ENCODE measurements around the gene SETD6.

SETD6 gene

GRCh38 chr16:58493756-58494431 is 21.4 kb upstream of the SETD6 start:
- no peak for DNase-seq (ENCODE audit: low read depth in 2 of 2)

- DNase-seq (ENCODE audit: low read depth in 2 of 2), result peak; percentile 68 to 73
These were observed 20.3 kb upstream of the SETD6 start for GRCh38 chr16:58494981-58495520.

- no peak for DNase-seq (ENCODE audit: low read depth in 2 of 2)
These were observed 19.6 kb upstream of the SETD6 start for GRCh38 chr16:58495521-58496331.

- no peak for DNase-seq (ENCODE audit: low read depth in 2 of 2)
These were observed 17.8 kb upstream of the SETD6 start for GRCh38 chr16:58497468-58497867.

GRCh38 chr16:58497935-58498334 is 17.4 kb upstream of the SETD6 start:
- no peak for DNase-seq (ENCODE audit: low read depth in 2 of 2)

- no peak for DNase-seq (ENCODE audit: low read depth in 2 of 2)
These were observed 16.8 kb upstream of the SETD6 start for GRCh38 chr16:58498341-58499091.

GRCh38 chr16:58499092-58499511 is 16.2 kb upstream of the SETD6 start:
- DNase-seq (ENCODE audit: low read depth in 2 of 2), result no peak

- DNase-seq (ENCODE audit: low read depth in 2 of 2), result no peak
These were observed 15.5 kb upstream of the SETD6 start, which contains the start of gene NDRG4 for GRCh38 chr16:58499615-58500351. Gene NDRG4 (plus strand): TSS chr16:58500143. CDS start chr16:58500249, 106 bp downstream.

GRCh38 chr16:58500430-58501241 is 14.7 kb upstream of the SETD6 start:
- no peak for DNase-seq (ENCODE audit: low read depth in 2 of 2)

- peak in 1 of 2 donors; percentile 40 for DNase-seq (ENCODE audit: low read depth in 2 of 2)
These were observed 13.8 kb upstream of the SETD6 start for GRCh38 chr16:58501242-58502131.

- no peak for DNase-seq (ENCODE audit: low read depth in 2 of 2)
These were observed 12.9 kb upstream of the SETD6 start for GRCh38 chr16:58502217-58502921.

- no peak for DNase-seq (ENCODE audit: low read depth in 2 of 2)
These were observed 12.0 kb upstream of the SETD6 start for GRCh38 chr16:58503166-58503862.

- no peak for DNase-seq (ENCODE audit: low read depth in 2 of 2)
These were observed 11.2 kb upstream of the SETD6 start for GRCh38 chr16:58503863-58504688.

GRCh38 chr16:58506241-58507194 is 8.8 kb upstream of the SETD6 start:
- no peak for DNase-seq (ENCODE audit: low read depth in 2 of 2)

- DNase-seq (ENCODE audit: low read depth in 2 of 2), result no peak
These were observed 7.9 kb upstream of the SETD6 start for GRCh38 chr16:58507195-58507962.
